Measurements from ENCODE around the gene ZW10.
"Not testable (repeated sequence)": the region's sequence is repeated elsewhere in the genome, so short reads cannot be mapped to it uniquely, and the experiment has no call there.

Gene ZW10

GRCh38 chr11:113773416-113774173 lies at the start of gene ZW10:
Gene ZW10 (minus strand): TSS chr11:113773692. CDS start chr11:113773666, 26 bp downstream.
- peak; percentile 88 for DNase-seq

GRCh38 chr11:113818426-113818825 lies 44.9 kb upstream of the ZW10 start:
- no peak for DNase-seq

GRCh38 chr11:113817626-113818025 lies 44.1 kb upstream of the ZW10 start:
- no peak for DNase-seq

- DNase-seq: no peak
These were observed 43.7 kb upstream of the ZW10 start for GRCh38 chr11:113817162-113817561.

GRCh38 chr11:113814181-113814580 lies 40.7 kb upstream of the ZW10 start:
- no peak for DNase-seq

GRCh38 chr11:113808931-113809330 lies 35.4 kb upstream of the ZW10 start:
- DNase-seq: no peak

- no peak for DNase-seq
These were observed 32.9 kb upstream of the ZW10 start for GRCh38 chr11:113806406-113806805.

GRCh38 chr11:113805640-113806039 lies 32.1 kb upstream of the ZW10 start:
- no peak for DNase-seq

GRCh38 chr11:113802621-113803020 lies 29.1 kb upstream of the ZW10 start:
- DNase-seq: no peak

- no peak for DNase-seq
These were observed 23.3 kb upstream of the ZW10 start for GRCh38 chr11:113796663-113797259.

- DNase-seq: no peak
These were observed 16.3 kb upstream of the ZW10 start for GRCh38 chr11:113789675-113790320.

GRCh38 chr11:113789016-113789415 lies 15.5 kb upstream of the ZW10 start:
- not testable (repeated sequence) for DNase-seq

- DNase-seq: no peak
These were observed 8.6 kb upstream of the ZW10 start for GRCh38 chr11:113782134-113782533.

GRCh38 chr11:113781682-113782081 lies 8.2 kb upstream of the ZW10 start:
- no peak for DNase-seq

GRCh38 chr11:113779496-113779895 lies 6.0 kb upstream of the ZW10 start, which contains the start of gene CLDN25:
Gene CLDN25 (plus strand): TSS chr11:113779796. CDS start chr11:113779796, 0 bp downstream.
- no peak for DNase-seq

- no peak for DNase-seq
These were observed 4.8 kb upstream of the ZW10 start for GRCh38 chr11:113778111-113778910.

GRCh38 chr11:113774174-113774503 lies 647 bp upstream of the ZW10 start:
- no peak for DNase-seq

- DNase-seq: no peak
These were observed 438 bp downstream of the ZW10 start for GRCh38 chr11:113773092-113773415.

- DNase-seq: no peak
These were observed 1.5 kb downstream of the ZW10 start for GRCh38 chr11:113771964-113772363.

- no peak for DNase-seq
These were observed 8.8 kb downstream of the ZW10 start for GRCh38 chr11:113764527-113765219.

GRCh38 chr11:113763040-113763439 lies 10.5 kb downstream of the ZW10 start:
- DNase-seq: not testable (repeated sequence)

GRCh38 chr11:113760241-113760640 lies 13.3 kb downstream of the ZW10 start:
- no peak for DNase-seq

- DNase-seq: no peak
These were observed 20.6 kb downstream of the ZW10 start for GRCh38 chr11:113752932-113753331.
